Trophoblast cell (in vitro differentiated cells and primary cell): Measurements from ENCODE around the gene PLXNB1.

ENCODE experiments used
- DNase-seq, 2 donors: peaks; one replicate each; pipeline ENCODE4 v3.0.0-alpha.2; 2016
- H2AFZ ChIP-seq: 2 replicates; pipeline ENCODE4 v1.6.1; 2013; ENCODE audit warnings: low read length, moderate library complexity, mild to moderate bottlenecking; ENCODE audit not compliant: insufficient read depth, poor library complexity
- H2AK5ac ChIP-seq: 2 replicates; pipeline ENCODE4 v1.6.1; 2013; ENCODE audit warnings: mild to moderate bottlenecking, low read length
- H2BK120ac ChIP-seq: 2 replicates; pipeline ENCODE4 v1.6.1; 2013; ENCODE audit warnings: low read length, mild to moderate bottlenecking, moderate library complexity; ENCODE audit not compliant: insufficient read depth, poor library complexity
- H2BK12ac ChIP-seq: 2 replicates; pipeline ENCODE4 v1.6.1; 2013; ENCODE audit warnings: mild to moderate bottlenecking, low read length, moderate library complexity
- H2BK5ac ChIP-seq: 2 replicates; pipeline ENCODE4 v1.6.1; 2013; ENCODE audit warnings: low read length, low read depth, moderate library complexity, mild to moderate bottlenecking; ENCODE audit not compliant: poor library complexity
- H3K14ac ChIP-seq: 2 replicates; pipeline ENCODE4 v1.6.1; 2013; ENCODE audit warnings: mild to moderate bottlenecking, low read length
- H3K18ac ChIP-seq: 2 replicates; pipeline ENCODE4 v1.6.1; 2013; ENCODE audit warnings: mild to moderate bottlenecking, low read length
- H3K23ac ChIP-seq: 2 replicates; pipeline ENCODE4 v1.6.1; 2013; ENCODE audit warnings: low read length
- H3K27ac ChIP-seq: 2 replicates; pipeline ENCODE4 v1.5.1; 2013; ENCODE audit warnings: low read depth, mild to moderate bottlenecking, inconsistent platforms, low read length, moderate library complexity
- H3K27me3 ChIP-seq: 2 replicates; pipeline ENCODE4 v1.6.1; 2013; ENCODE audit warnings: inconsistent platforms, mild to moderate bottlenecking, low read length, moderate library complexity; ENCODE audit not compliant: insufficient read depth
- H3K36me3 ChIP-seq, 2 experiments: 1 replicate in 1 of 2; 2 replicates in 1 of 2; pipeline ENCODE4 v1.6.1; 2013; ENCODE audit warnings: low read length in 2 of 2, mild to moderate bottlenecking in 2 of 2, moderate library complexity in 1 of 2; ENCODE audit not compliant: insufficient read depth in 2 of 2, control insufficient read depth in 1 of 2
- H3K4ac ChIP-seq: 2 replicates; pipeline ENCODE4 v1.6.1; 2013; ENCODE audit warnings: low read depth, mild to moderate bottlenecking, low read length, moderate library complexity
- H3K4me1 ChIP-seq, 2 experiments: 1 replicate in 1 of 2; 2 replicates in 1 of 2; pipeline ENCODE4 v1.6.1; 2013; ENCODE audit warnings: low read length in 2 of 2, mild to moderate bottlenecking in 2 of 2, moderate library complexity in 1 of 2; ENCODE audit not compliant: insufficient read depth in 2 of 2, control insufficient read depth in 1 of 2
- H3K4me2 ChIP-seq: 2 replicates; pipeline ENCODE4 v1.6.1; 2013; ENCODE audit warnings: inconsistent platforms, mild to moderate bottlenecking, low read length, moderate library complexity
- H3K4me3 ChIP-seq: 2 replicates; pipeline ENCODE4 v1.5.1; 2013; ENCODE audit warnings: mild to moderate bottlenecking, low read depth, low read length, inconsistent platforms
- H3K79me1 ChIP-seq: one replicate; pipeline ENCODE4 v1.6.1; 2013; ENCODE audit warnings: low read length
- H3K79me2 ChIP-seq: 2 replicates; pipeline ENCODE4 v1.6.1; 2013; ENCODE audit warnings: low read length, mild to moderate bottlenecking; ENCODE audit not compliant: control insufficient read depth, insufficient read depth, poor library complexity
- H3K9ac ChIP-seq: 2 replicates; pipeline ENCODE4 v1.6.1; 2013; ENCODE audit warnings: mild to moderate bottlenecking, low read length
- H3K9me3 ChIP-seq: 2 replicates; pipeline ENCODE4 v1.6.1; 2013; ENCODE audit warnings: low read depth, mild to moderate bottlenecking, control low read depth, inconsistent platforms, low read length; ENCODE audit not compliant: insufficient read depth
- H4K12ac ChIP-seq: 2 replicates; pipeline ENCODE4 v1.6.1; 2013; ENCODE audit warnings: low read depth, mild to moderate bottlenecking, low read length, moderate library complexity
- H4K8ac ChIP-seq: 2 replicates; pipeline ENCODE4 v1.6.1; 2013; ENCODE audit warnings: low read depth, mild to moderate bottlenecking, low read length, moderate library complexity
- H4K91ac ChIP-seq: one replicate; pipeline ENCODE4 v1.6.1; 2013; ENCODE audit warnings: low read depth, mild to moderate bottlenecking, low read length, moderate library complexity
- WGBS: extraction: QIAGEN DNeasy Blood & Tissue Kit; methylation state at CpG from one replicate; pipeline ENCODE4 v1.1.7; 2013; ENCODE audit warnings: missing lambda C conversion rate; ENCODE audit not compliant: insufficient read length, insufficient coverage; ENCODE audit errors: extremely low coverage; 5-methylcytosine and 5-hydroxymethylcytosine counted together

The PLXNB1 gene

DNA sequence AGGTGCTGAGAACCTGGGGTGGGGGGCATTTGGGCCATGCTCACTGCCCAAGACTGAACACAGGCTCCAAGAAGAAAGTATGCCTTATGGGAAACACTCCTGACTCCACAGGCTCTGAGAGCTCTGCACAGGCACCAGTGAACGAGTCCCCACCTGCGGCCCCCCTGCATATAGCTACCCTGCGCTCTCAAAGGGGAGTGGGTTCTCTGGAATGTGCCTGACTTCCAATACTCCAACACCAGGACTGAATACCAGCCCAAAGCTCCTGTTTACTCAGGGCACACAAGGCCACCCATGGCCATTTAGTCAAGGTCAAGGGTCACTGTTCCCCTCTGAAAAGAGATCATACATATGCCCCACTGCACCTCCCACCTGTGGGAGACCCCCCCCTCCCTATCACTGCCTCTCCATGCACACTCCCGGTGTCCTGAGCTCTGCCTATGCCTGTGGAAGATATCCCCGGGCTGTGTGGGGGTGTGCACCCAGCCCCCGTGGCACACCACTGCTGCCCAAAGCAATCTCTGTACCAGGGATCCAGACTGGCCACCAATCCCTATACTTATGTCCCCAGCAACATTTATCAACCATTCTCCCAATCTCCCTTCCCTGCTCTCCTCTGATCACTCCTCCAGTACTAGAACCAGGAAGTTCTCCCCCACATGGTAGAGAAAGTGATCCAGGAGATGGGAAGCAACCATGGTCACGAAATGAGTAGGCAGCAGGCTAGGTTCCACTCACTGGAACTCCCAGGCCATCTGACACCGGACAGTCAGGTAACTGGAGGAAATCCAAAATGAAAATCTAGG, 1.5 kb upstream of the PLXNB1 start:
- H4K8ac ChIP-seq: no peak overlapping the region
- peak overlapping the region; percentile 6 for H3K14ac ChIP-seq
- H3K27me3 ChIP-seq: no peaks in the 10 kb centered on the region
- peaks cover 16% of the 10 kb centered on the region for H3K79me1 ChIP-seq
- no peak overlapping the region for H3K27ac ChIP-seq
- H2AFZ ChIP-seq: no peak overlapping the region
- peaks cover 14 to 19% of the 10 kb centered on the region in 2 experiments for H3K36me3 ChIP-seq
- WGBS: no CpG with 5 or more reads among the region's 8 CpGs
- peaks cover 19% of the 10 kb centered on the region for H3K79me2 ChIP-seq
- H3K4me1 ChIP-seq: peaks cover 42 to 47% of the 10 kb centered on the region in 2 experiments
- H2BK120ac ChIP-seq: no peak overlapping the region
- H4K12ac ChIP-seq: peak overlapping the region; percentile 14
- no peak overlapping the region for H2AK5ac ChIP-seq
- no peaks in the 10 kb centered on the region for H3K9me3 ChIP-seq
- H4K91ac ChIP-seq: peak overlapping the region; percentile 38
- H3K4me2 ChIP-seq: no peak overlapping the region
- H3K18ac ChIP-seq: no peak overlapping the region
- H3K23ac ChIP-seq: no peak overlapping the region
- H3K4ac ChIP-seq: no peak overlapping the region
- peak overlapping the region; percentile 12 for H2BK12ac ChIP-seq
- no peak for DNase-seq
- H2BK5ac ChIP-seq: no peak overlapping the region
- no peak overlapping the region for H3K9ac ChIP-seq
- H3K4me3 ChIP-seq: no peak overlapping the region

- H3K27ac ChIP-seq: no peak overlapping the region
- no peak overlapping the region for H2BK5ac ChIP-seq
- DNase-seq: no peak
- no peak overlapping the region for H4K12ac ChIP-seq
- H4K91ac ChIP-seq: peak overlapping the region; percentile 37
- H4K8ac ChIP-seq: peak overlapping the region; percentile 28
- no peak overlapping the region for H3K4me2 ChIP-seq
- H3K9ac ChIP-seq: no peak overlapping the region
- no peaks in the 10 kb centered on the region for H3K27me3 ChIP-seq
- H3K4me3 ChIP-seq: no peak overlapping the region
- peak overlapping the region; percentile 5 for H3K14ac ChIP-seq
- H3K23ac ChIP-seq: no peak overlapping the region
- peak overlapping the region; percentile 45 for H2AK5ac ChIP-seq
- H3K4ac ChIP-seq: peak overlapping the region; percentile 40
- peaks cover 14 to 19% of the 10 kb centered on the region in 2 experiments for H3K36me3 ChIP-seq
- peaks cover 20% of the 10 kb centered on the region for H3K79me2 ChIP-seq
- peak overlapping the region; percentile 20 for H2BK12ac ChIP-seq
- no peak overlapping the region for H2BK120ac ChIP-seq
- peaks cover 47 to 54% of the 10 kb centered on the region in 2 experiments for H3K4me1 ChIP-seq
- no peak overlapping the region for H2AFZ ChIP-seq
- WGBS: no CpG with 5 or more reads among the region's 1 CpG
- H3K79me1 ChIP-seq: peaks cover 16% of the 10 kb centered on the region
- H3K9me3 ChIP-seq: no peaks in the 10 kb centered on the region
- H3K18ac ChIP-seq: peak overlapping the region; percentile 19
These were observed 819 bp upstream of the PLXNB1 start for GRCh38 chr3:48430708-48431101.

- Histone ChIP-seq H3K23ac (no peak overlapping the region), H3K4me2 (peak overlapping the region; percentile 74), H3K14ac (peak overlapping the region; percentile 81), H3K79me2 (peaks cover 27% of the 10 kb centered on the region), H4K12ac (peak overlapping the region; percentile 75), H2BK12ac (no peak overlapping the region), H3K4ac (peak overlapping the region; percentile 61), H3K36me3 (peaks cover 18% of the 10 kb centered on the region in 2 experiments), H3K27ac (peak overlapping the region; percentile 80), H3K27me3 (no peaks in the 10 kb centered on the region), H2BK5ac (peak overlapping the region; percentile 70), H2AFZ (peak overlapping the region; percentile 57), H2BK120ac (peak overlapping the region; percentile 72), H3K9ac (peak overlapping the region; percentile 81), H3K9me3 (no peaks in the 10 kb centered on the region), H3K18ac (peak overlapping the region; percentile 62), H3K4me1 (peaks cover 52 to 54% of the 10 kb centered on the region in 2 experiments), H3K79me1 (peaks cover 16% of the 10 kb centered on the region), H2AK5ac (no peak overlapping the region), H4K8ac (peak overlapping the region; percentile 83), H4K91ac (peak overlapping the region; percentile 95), H3K4me3 (peak overlapping the region; percentile 80)
- no CpG with 5 or more reads among the region's 86 CpGs for WGBS
- peak; percentile 23 to 49 for DNase-seq
These were observed 448 bp downstream of the PLXNB1 start for GRCh38 chr3:48429317-48429959.

GRCh38 chr3:48428572-48429316, 1.1 kb downstream of the PLXNB1 start:
- H3K4me1 ChIP-seq: peaks cover 47 to 51% of the 10 kb centered on the region in 2 experiments
- H3K79me2 ChIP-seq: peaks cover 27% of the 10 kb centered on the region
- H3K14ac ChIP-seq: peak overlapping the region; percentile 81
- H2BK12ac ChIP-seq: no peak overlapping the region
- peak overlapping the region; percentile 75 for H4K12ac ChIP-seq
- H3K23ac ChIP-seq: no peak overlapping the region
- peak overlapping the region; percentile 81 for H3K9ac ChIP-seq
- peak overlapping the region; percentile 61 for H3K4ac ChIP-seq
- H3K18ac ChIP-seq: peak overlapping the region; percentile 26
- peak overlapping the region; percentile 83 for H4K8ac ChIP-seq
- peak overlapping the region; percentile 74 for H3K4me2 ChIP-seq
- H3K27me3 ChIP-seq: no peaks in the 10 kb centered on the region
- H2BK5ac ChIP-seq: peak overlapping the region; percentile 70
- no peak overlapping the region for H2AK5ac ChIP-seq
- no peak for DNase-seq
- peak overlapping the region; percentile 80 for H3K27ac ChIP-seq
- no peaks in the 10 kb centered on the region for H3K9me3 ChIP-seq
- H3K4me3 ChIP-seq: peak overlapping the region; percentile 80
- peak overlapping the region; percentile 95 for H4K91ac ChIP-seq
- peak overlapping the region; percentile 57 for H2AFZ ChIP-seq
- peaks cover 16% of the 10 kb centered on the region for H3K79me1 ChIP-seq
- WGBS: no CpG with 5 or more reads among the region's 60 CpGs
- peak overlapping the region; percentile 72 for H2BK120ac ChIP-seq
- H3K36me3 ChIP-seq: peaks cover 22 to 25% of the 10 kb centered on the region in 2 experiments
